HG02943 (cell line): Measurements from ENCODE around the gene LIX1L.
A peak's percentile ranks its signal among the peaks of the same experiment; 100 is the strongest.

Experiments
- ATAC-seq: cut with Tn5 transposase; IDR thresholded peaks from one replicate; pipeline ENCODE4 v1.9.1; 2021; ENCODE audit warnings: mild to moderate bottlenecking, low read depth, moderate library complexity; ENCODE audit not compliant: unreplicated experiment

Gene LIX1L

GRCh38 chr1:145964328-145965118 lies 6.7 kb upstream of the LIX1L start, which contains the start of the genes ANKRD34A and POLR3GL:
ANKRD34A (minus strand) TSS chr1:145964575; CDS start chr1:145961759, 2,816 bp downstream.
POLR3GL (plus strand) TSS chr1:145964690; CDS start chr1:145974866, 10,176 bp downstream.
- peak; percentile 87 for ATAC-seq

GRCh38 chr1:145963265-145964019 lies 5.6 kb upstream of the LIX1L start:
- ATAC-seq, result no peak

GRCh38 chr1:145962157-145963102 lies 4.6 kb upstream of the LIX1L start:
- no peak for ATAC-seq

GRCh38 chr1:145961425-145962156 lies 3.8 kb upstream of the LIX1L start:
- ATAC-seq, result no peak

- no peak for ATAC-seq
Observed at GRCh38 chr1:145961109-145961424, 3.2 kb upstream of the LIX1L start.

- no peak for ATAC-seq
Observed at GRCh38 chr1:145960468-145961108, 2.8 kb upstream of the LIX1L start.

GRCh38 chr1:145959957-145960467 lies 2.2 kb upstream of the LIX1L start:
- no peak for ATAC-seq

- no peak for ATAC-seq
Observed at GRCh38 chr1:145959333-145959732, 1.5 kb upstream of the LIX1L start.

- no peak for ATAC-seq
Observed at GRCh38 chr1:145958734-145959133, 917 bp upstream of the LIX1L start.

- no peak for ATAC-seq
Observed at GRCh38 chr1:145956781-145957442, 905 bp downstream of the LIX1L start.

GRCh38 chr1:145956361-145956760 lies 1.5 kb downstream of the LIX1L start:
- ATAC-seq, result no peak

- no peak for ATAC-seq
Observed at GRCh38 chr1:145955436-145955835, 2.4 kb downstream of the LIX1L start.

GRCh38 chr1:145953861-145954260 lies 4.0 kb downstream of the LIX1L start:
- no peak for ATAC-seq

GRCh38 chr1:145952903-145953302 lies 4.9 kb downstream of the LIX1L start:
- ATAC-seq, result no peak

- no peak for ATAC-seq
Observed at GRCh38 chr1:145951526-145951925, 6.3 kb downstream of the LIX1L start.

- ATAC-seq, result no peak
Observed at GRCh38 chr1:145949219-145949618, 8.6 kb downstream of the LIX1L start.

- no peak for ATAC-seq
Observed at GRCh38 chr1:145947551-145947950, 10.3 kb downstream of the LIX1L start.

GRCh38 chr1:145946477-145946986 lies 11.3 kb downstream of the LIX1L start:
- no peak for ATAC-seq

- no peak for ATAC-seq
Observed at GRCh38 chr1:145944532-145944931, 13.3 kb downstream of the LIX1L start.
